Ovary (tissue), 9 donors: ENCODE data around the gene NT5M. TPM values are rescaled to one million over a fixed set of nuclear protein-coding genes. Genes with fewer than 3 reads are reported as not detected.

Experiments used
- DNase-seq, 5 donors: peaks; one replicate each; pipeline ENCODE4 v3.0.0-alpha.2; 2019 to 2020
- H3K27ac ChIP-seq, 2 donors: fragments of 200-600 bp; one replicate each; pipeline versions ENCODE4 v1.5.1 to v1.8.0; 2019 to 2022
- H3K27me3 ChIP-seq: fragments of 200-600 bp; one replicate; pipeline ENCODE4 v1.8.0; 2022
- H3K36me3 ChIP-seq: fragments of 200-600 bp; sonication (generic); one replicate; pipeline ENCODE4 v1.5.1; 2019
- H3K4me1 ChIP-seq: one replicate; pipeline ENCODE4 v1.8.1; 2013; ENCODE audit warnings: mild to moderate bottlenecking, moderate library complexity; ENCODE audit not compliant: insufficient read depth
- H3K4me3 ChIP-seq: fragments of 200-600 bp; sonication (generic); one replicate; pipeline ENCODE4 v1.5.1; 2017
- H3K9me3 ChIP-seq, 2 donors: fragments of 200-600 bp in 1 of 2; sonication (generic) in 1 of 2; one replicate each; pipeline versions ENCODE4 v1.5.1 to v1.8.1; 2013 to 2019; ENCODE audit warnings: mild to moderate bottlenecking in 1 of 2, moderate library complexity in 1 of 2
- EP300 ChIP-seq: sonication (generic); formaldehyde crosslinking; IDR thresholded peaks from one replicate; pipeline ENCODE4 v1.6.1; 2017; ENCODE audit warnings: antibody characterized with exemption
- POLR2A ChIP-seq: fragments of 450-650 bp; IDR thresholded peaks from one replicate; pipeline ENCODE4 v1.6.1; 2017; ENCODE audit warnings: antibody characterized with exemption, mild to moderate bottlenecking, moderate library complexity
- WGBS, 3 donors: extraction: QIAGEN DNeasy Blood & Tissue Kit in 1 of 3; methylation state at CpG; one replicate each; pipeline versions ENCODE4 v1.1.5 to v1.1.7; 2013 to 2017; 5-methylcytosine and 5-hydroxymethylcytosine counted together
- intact Hi-C, 4 donors: fragments of 100-400 bp; cut with DNase I; formaldehyde crosslinking; loops; one replicate each; pipeline versions ENCODE4 v1.11.0 to v1.15.1; 2022 to 2023
- polyA plus RNA-seq, 2 donors: library from polyadenylated mRNA; stranded (reverse); fragments of 200-250 nt in 1 of 2; fragments of 350-450 nt in 1 of 2; fragmentation: Illumina TruSeq in 1 of 2; extraction: RNeasy Lipid Tissue Mini Kit (QIAGEN cat#74804) in 1 of 2; gene quantifications; one replicate each; pipeline ENCODE4 v1.2.3, GENCODE V29; 2013 to 2014
- total RNA-seq, 7 donors: library from RNA; depleted of rRNA in 2 of 7; stranded (reverse); fragments of >200 nt in 2 of 7; fragmentation: NEBNext Ultra II Directional in 3 of 7; extraction: Animal tissue kit (Norgen Biotek cat#: 25700) in 3 of 7; gene quantifications; one replicate each; pipeline versions ENCODE4 v1.1.0 to v1.2.4, GENCODE V29; 2016 to 2023
- TF ChIP-seq, protein P1 (sequence below), 3 donors: fragments of 450-650 bp in 2 of 3; fragments of 200-600 bp in 1 of 3; IDR thresholded peaks; one replicate each; pipeline versions ENCODE4 v1.5.1 to v1.8.0; 2016 to 2022; ENCODE audit warnings: antibody characterized with exemption in 3 of 3, mild to moderate bottlenecking in 1 of 3
- donor health status: DM: no; HTN: no; CAD: no; lungs with moderate emphysema.
- donor health status: DM: no; HTN: no; CAD: no.
- donor health status: Bipolar disorder and iron deficiency.
- donor health status: DM: yes; HTN: yes; CAD: no.
- donor health status: DM: no; HTN: no; CAD: no.
- donor health status: DM: yes; HTN: yes; CAD: no.

The NT5M gene
- total and polyA plus RNA-seq, 9 donors, result 0.53 to 6.6 (median 4.9) TPM

DNA sequence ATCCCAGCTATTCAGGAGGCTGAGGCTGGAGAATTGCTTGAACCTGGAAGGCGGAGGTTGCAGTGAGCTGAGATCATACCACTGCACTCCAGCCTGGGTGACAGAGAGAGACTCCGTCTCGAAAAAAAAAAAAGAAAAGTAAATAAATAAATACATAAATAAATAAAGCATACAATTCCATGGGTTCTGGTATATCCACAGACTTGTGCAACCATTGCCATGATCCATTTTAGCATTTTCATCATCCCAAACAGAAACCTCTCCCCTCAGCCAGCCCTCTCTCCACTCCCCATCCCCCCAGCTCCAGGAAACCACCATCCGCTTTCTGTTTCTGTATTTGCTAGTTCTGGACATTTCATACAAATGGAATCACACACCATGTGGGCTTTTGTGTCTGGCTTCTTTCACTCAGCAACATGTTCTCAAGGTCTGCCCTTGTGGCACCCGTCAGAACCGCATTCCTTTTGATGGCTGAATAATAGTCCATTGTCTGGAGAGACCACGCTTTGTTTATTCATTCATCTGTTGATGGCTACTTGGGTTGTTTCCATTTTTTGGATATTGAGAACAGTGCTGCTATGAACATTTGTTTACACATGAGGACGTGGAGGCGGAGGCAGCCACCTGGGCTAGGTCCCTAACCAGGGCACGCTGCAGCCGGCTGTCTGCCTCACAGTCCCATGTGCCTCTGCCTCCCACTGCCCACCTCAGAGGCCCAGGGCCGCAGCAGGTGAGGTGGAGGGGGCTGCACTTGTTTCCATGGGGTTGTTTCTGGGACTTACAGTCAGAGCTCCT is 76.2 kb downstream of the NT5M start:
- H3K9me3 ChIP-seq, result no peaks in the 10 kb centered on the region
- WGBS, 3 donors, result 61 to 72% (median 70%) methylated on average over 12 of the region's 12 CpGs
- no peak overlapping the region for H3K4me3 ChIP-seq
- no peaks in the 10 kb centered on the region for H3K27me3 ChIP-seq
- no peak overlapping the region for H3K27ac ChIP-seq
- TF ChIP-seq EP300 (no peak), POLR2A (no peak)
- TF ChIP-seq, protein P1, sequence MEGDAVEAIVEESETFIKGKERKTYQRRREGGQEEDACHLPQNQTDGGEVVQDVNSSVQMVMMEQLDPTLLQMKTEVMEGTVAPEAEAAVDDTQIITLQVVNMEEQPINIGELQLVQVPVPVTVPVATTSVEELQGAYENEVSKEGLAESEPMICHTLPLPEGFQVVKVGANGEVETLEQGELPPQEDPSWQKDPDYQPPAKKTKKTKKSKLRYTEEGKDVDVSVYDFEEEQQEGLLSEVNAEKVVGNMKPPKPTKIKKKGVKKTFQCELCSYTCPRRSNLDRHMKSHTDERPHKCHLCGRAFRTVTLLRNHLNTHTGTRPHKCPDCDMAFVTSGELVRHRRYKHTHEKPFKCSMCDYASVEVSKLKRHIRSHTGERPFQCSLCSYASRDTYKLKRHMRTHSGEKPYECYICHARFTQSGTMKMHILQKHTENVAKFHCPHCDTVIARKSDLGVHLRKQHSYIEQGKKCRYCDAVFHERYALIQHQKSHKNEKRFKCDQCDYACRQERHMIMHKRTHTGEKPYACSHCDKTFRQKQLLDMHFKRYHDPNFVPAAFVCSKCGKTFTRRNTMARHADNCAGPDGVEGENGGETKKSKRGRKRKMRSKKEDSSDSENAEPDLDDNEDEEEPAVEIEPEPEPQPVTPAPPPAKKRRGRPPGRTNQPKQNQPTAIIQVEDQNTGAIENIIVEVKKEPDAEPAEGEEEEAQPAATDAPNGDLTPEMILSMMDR (IDR thresholded peaks at IDR 0.05), result no peak
- DNase-seq, result no peak
- intact Hi-C loops, result no loop called here
- no peaks in the 10 kb centered on the region for H3K36me3 ChIP-seq
- H3K4me1 ChIP-seq, result no peaks in the 10 kb centered on the region

DNA sequence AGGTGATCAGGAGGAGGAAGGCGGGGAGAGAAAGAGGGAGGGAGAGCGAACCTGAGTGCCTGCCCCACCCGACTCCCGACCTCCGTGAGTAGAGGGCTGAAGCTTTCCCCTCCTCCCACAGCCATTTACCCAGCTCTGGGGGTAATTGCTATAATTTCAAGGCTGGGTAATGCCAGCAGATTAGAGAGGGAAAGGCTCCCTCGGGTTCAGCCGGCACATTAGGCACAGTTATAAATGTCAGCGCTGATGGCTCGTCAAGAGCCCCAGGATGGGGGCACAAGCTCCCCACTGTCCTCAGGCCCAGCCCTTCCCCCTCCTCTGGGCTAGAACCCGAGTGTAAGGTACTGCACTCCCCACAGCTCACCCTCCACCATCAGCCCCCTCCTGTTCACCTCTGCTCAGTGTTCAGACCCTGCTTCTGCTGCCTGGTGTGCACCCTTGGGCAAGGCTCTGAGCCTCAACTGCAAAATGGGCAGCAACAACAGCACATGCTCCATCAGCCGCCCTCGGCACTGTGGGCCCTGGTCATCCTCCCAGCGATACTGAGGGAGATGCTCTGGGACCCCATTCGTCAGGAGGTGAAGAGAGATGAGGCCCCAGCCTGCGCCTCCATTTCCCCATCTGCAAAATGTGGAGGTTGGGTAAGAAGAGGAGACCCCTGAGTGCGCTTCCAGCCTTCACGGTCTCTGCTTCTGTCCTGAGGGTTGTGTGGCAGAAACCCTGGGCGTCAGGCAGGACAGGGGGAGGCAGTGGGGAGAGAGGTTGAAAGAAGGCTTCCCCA is 77.2 kb downstream of the NT5M start:
- Histone ChIP-seq H3K36me3 (no peaks in the 10 kb centered on the region), H3K4me3 (no peak overlapping the region)

DNA sequence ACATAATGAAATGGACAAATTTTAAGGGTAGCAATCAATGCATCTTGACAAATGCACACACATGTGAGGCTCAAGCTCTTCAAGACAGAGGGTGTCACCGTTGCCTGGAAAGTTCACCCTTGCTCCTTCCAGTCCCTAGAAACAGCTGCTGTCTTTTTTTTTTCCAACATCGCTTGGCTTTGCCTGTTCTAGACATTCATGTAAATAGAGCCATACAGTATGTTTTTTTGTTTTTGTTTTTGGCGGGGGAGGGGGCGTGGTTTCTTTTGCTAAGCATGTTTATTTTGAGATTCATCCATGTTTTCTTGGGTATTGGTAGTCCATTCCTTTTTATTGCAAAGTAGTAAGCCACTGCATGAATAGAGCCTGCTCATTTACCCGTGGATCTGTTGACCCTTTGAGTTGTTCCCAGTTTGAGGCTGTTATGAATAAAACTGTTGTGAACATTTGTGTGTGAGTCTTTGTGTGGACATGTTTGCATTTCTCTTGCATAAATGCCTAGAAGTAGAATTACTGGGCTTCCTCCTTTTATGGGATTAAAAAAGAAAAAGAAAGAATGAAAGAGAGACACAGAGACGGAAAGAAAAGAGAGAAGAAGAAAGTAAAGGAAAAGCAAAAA is 78.4 kb downstream of the NT5M start:
- no peaks in the 10 kb centered on the region for H3K36me3 ChIP-seq
- no peaks in the 10 kb centered on the region for H3K27me3 ChIP-seq
- DNase-seq, result no peak
- no peaks in the 10 kb centered on the region for H3K9me3 ChIP-seq
- 27 to 43% (median 32%) methylated on average over 6 of the region's 6 CpGs for WGBS, 3 donors
- no peaks in the 10 kb centered on the region for H3K4me1 ChIP-seq
- no peak for TF ChIP-seq POLR2A
- TF ChIP-seq, protein P1 (IDR thresholded peaks at IDR 0.05), result no peak
- no peak for TF ChIP-seq EP300
- intact Hi-C loops, result loop anchor here in 2 of 4 donors (10.0 kb wide), 2 partner anchors 83 to 573 kb away; no protein-coding TSS in a partner anchor
- H3K27ac ChIP-seq, result no peak overlapping the region
- no peak overlapping the region for H3K4me3 ChIP-seq

More for the DNA sequence above, 77.2 kb downstream of the NT5M start:
- H3K4me1 ChIP-seq, result no peaks in the 10 kb centered on the region
- 48 to 55% (median 50%) methylated on average over 18 of the region's 18 CpGs for WGBS, 3 donors
- TF ChIP-seq, protein P1 (IDR thresholded peaks at IDR 0.05), result no peak
- no peak for TF ChIP-seq EP300
- TF ChIP-seq POLR2A, result no peak
- no peaks in the 10 kb centered on the region for H3K9me3 ChIP-seq
- intact Hi-C loops, result loop anchor here in 2 of 4 donors (10.0 kb wide), 2 partner anchors 84 to 574 kb away; no protein-coding TSS in a partner anchor
- no peak for DNase-seq
- H3K27ac ChIP-seq, result no peak overlapping the region
- H3K27me3 ChIP-seq, result no peaks in the 10 kb centered on the region

DNA sequence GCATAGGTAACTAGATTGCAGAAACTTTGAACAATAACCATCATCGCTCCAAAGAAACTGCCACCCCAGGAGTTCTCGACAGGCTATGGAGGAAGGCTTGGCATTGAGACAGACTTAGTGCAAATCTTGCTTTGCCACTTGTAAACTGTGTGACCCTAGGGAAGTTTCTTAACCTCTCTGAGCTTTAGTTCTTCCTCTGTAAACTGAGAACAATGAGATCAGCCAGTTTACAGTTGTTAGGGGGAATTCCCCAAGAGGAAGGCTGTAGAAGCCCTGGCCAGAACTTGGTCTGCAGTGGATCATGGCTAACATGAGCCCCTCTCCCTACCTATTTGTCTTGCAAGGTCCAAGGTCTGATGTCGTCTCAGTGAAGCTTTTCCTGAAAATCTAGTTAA is 78.9 kb downstream of the NT5M start:
- Histone ChIP-seq H3K27me3 (no peaks in the 10 kb centered on the region), H3K4me1 (no peaks in the 10 kb centered on the region), H3K36me3 (no peaks in the 10 kb centered on the region), H3K4me3 (no peak overlapping the region), H3K27ac (no peak overlapping the region), H3K9me3 (no peaks in the 10 kb centered on the region)
- 70 to 88% (median 72%) methylated on average over 3 of the region's 3 CpGs for WGBS, 3 donors
- TF ChIP-seq POLR2A, result no peak
- TF ChIP-seq, protein P1 (IDR thresholded peaks at IDR 0.05), result no peak
- TF ChIP-seq EP300, result no peak
- DNase-seq, result no peak
- intact Hi-C loops, result loop anchor here in 2 of 4 donors (10.0 kb wide), 2 partner anchors 83 to 573 kb away; no protein-coding TSS in a partner anchor
